Measurements from ENCODE around the gene UBXN7. TPM values are rescaled to one million over a fixed set of nuclear protein-coding genes. Genes with fewer than 3 reads are reported as not detected.
"Not testable (repeated sequence)": the region's sequence is repeated elsewhere in the genome, so short reads cannot be mapped to it uniquely, and the experiment has no call there.

UBXN7 gene
- total RNA-seq, 1 experiment from 2014 or later, result 61.7 TPM

DNA sequence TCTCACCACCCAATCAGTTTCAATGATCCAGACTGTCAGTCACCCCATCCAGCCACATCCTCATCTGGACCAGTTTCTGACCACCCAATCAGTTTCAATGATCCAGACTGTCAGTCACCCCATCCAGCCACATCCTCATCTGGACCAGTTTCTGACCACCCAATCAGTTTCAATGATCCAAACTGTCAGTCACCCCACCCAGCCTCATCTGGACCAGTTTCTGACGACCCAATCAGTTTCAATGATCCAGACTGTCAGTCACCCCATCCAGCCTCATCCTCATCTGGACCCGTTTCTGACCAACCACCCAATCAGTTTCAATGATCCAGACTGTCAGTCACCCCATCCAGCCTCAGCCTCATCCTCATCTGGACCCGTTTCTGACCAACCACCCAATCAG is 38.0 kb upstream of the UBXN7 start:
- H3K27ac ChIP-seq (ENCODE audit: low read length); DNase-seq (ENCODE audit: low read depth, low spot score); intact Hi-C loops (cut with micrococcal nuclease; ENCODE audit: unreplicated experiment); in situ Hi-C loops (cut with HindIII; ENCODE audit: low pct_unique_long_range_greater_than_20kb, low sequenced_read_pairs); BruUV-seq (replicated peaks); H3K4me1 ChIP-seq (ENCODE audit: control insufficient read depth, insufficient read depth, low read length); H3K9me3 ChIP-seq (ENCODE audit: control insufficient read depth, insufficient read depth, low read depth, low read length); CTCF ChIA-PET; POLR2A ChIA-PET; H3K27me3 ChIP-seq (ENCODE audit: control insufficient read depth, insufficient read depth, low read length); H3K4me3 ChIP-seq (ENCODE audit: low read depth in 2 of 2, low read length in 2 of 2); ATAC-seq: not testable (repeated sequence)
- H3K36me3 ChIP-seq (ENCODE audit: control insufficient read depth, insufficient read depth, low read length), result peaks cover 12% of the 10 kb centered on the region

DNA sequence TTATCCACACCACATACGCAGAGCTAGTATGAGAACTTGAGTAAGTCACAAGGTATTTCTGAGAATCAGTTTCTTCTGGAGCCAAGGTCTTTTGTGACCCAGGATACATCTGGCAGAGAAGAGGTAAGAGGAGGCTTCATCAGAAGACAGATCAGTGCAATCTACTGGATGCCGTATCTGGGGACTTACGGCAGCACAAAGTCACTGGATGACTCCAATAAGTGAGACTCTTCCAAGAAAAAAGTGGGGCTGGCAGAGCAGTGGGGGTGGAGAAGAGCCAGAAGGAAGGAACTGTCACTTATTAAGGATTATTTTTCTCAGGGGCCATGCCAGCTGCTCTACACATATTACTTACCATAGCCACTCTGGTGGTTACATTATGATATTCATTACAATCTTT is 31.6 kb upstream of the UBXN7 start:
- ChIA-PET POLR2A (no interaction called here), CTCF (no interaction called here)
- no peaks in the 10 kb centered on the region for H3K27me3 ChIP-seq (ENCODE audit: control insufficient read depth, insufficient read depth, low read length)
- BruUV-seq (replicated peaks), result no TSS peak
- DNase-seq (ENCODE audit: low read depth, low spot score) (no peak), ATAC-seq (no peak)
- TF ChIP-seq TCF7L2 (IDR thresholded peaks at IDR 0.05; ENCODE audit: low read depth, low read length) (no peak), REST (IDR thresholded peaks at IDR 0.05; ENCODE audit: insufficient read depth in 1 of 2, low read depth in 2 of 2, low read length in 1 of 2) (no peak), SIN3A (IDR thresholded peaks at IDR 0.05; ENCODE audit: borderline replicate concordance, insufficient read depth, low read depth, low read length) (no peak), POLR2AphosphoS5 (IDR thresholded peaks at IDR 0.05; ENCODE audit: low read depth, low read length) (no peak)
- TF ChIP-seq, protein P1, sequence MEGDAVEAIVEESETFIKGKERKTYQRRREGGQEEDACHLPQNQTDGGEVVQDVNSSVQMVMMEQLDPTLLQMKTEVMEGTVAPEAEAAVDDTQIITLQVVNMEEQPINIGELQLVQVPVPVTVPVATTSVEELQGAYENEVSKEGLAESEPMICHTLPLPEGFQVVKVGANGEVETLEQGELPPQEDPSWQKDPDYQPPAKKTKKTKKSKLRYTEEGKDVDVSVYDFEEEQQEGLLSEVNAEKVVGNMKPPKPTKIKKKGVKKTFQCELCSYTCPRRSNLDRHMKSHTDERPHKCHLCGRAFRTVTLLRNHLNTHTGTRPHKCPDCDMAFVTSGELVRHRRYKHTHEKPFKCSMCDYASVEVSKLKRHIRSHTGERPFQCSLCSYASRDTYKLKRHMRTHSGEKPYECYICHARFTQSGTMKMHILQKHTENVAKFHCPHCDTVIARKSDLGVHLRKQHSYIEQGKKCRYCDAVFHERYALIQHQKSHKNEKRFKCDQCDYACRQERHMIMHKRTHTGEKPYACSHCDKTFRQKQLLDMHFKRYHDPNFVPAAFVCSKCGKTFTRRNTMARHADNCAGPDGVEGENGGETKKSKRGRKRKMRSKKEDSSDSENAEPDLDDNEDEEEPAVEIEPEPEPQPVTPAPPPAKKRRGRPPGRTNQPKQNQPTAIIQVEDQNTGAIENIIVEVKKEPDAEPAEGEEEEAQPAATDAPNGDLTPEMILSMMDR (IDR thresholded peaks at IDR 0.05), result no peak
- no peak overlapping the region for H3K4me3 ChIP-seq (ENCODE audit: low read depth in 2 of 2, low read length in 2 of 2)
- H3K4me1 ChIP-seq (ENCODE audit: control insufficient read depth, insufficient read depth, low read length), result no peaks in the 10 kb centered on the region
- in situ Hi-C loops (cut with HindIII; ENCODE audit: low pct_unique_long_range_greater_than_20kb, low sequenced_read_pairs), result no loop called here
- no peak overlapping the region for H3K27ac ChIP-seq (ENCODE audit: low read length)
- intact Hi-C loops (cut with micrococcal nuclease; ENCODE audit: unreplicated experiment), result no loop called here
- no peaks in the 10 kb centered on the region for H3K36me3 ChIP-seq (ENCODE audit: control insufficient read depth, insufficient read depth, low read length)
- H3K9me3 ChIP-seq (ENCODE audit: control insufficient read depth, insufficient read depth, low read depth, low read length), result no peaks in the 10 kb centered on the region

GRCh38 chr3:196463478-196463756 is 31.2 kb upstream of the UBXN7 start:
- Histone ChIP-seq H3K27me3 (ENCODE audit: control insufficient read depth, insufficient read depth, low read length) (no peaks in the 10 kb centered on the region), H3K36me3 (ENCODE audit: control insufficient read depth, insufficient read depth, low read length) (no peaks in the 10 kb centered on the region), H3K27ac (ENCODE audit: low read length) (no peak overlapping the region), H3K4me1 (ENCODE audit: control insufficient read depth, insufficient read depth, low read length) (no peaks in the 10 kb centered on the region), H3K4me3 (ENCODE audit: low read depth in 2 of 2, low read length in 2 of 2) (no peak overlapping the region), H3K9me3 (ENCODE audit: control insufficient read depth, insufficient read depth, low read depth, low read length) (no peaks in the 10 kb centered on the region)
- TF ChIP-seq REST (IDR thresholded peaks at IDR 0.05; ENCODE audit: insufficient read depth in 1 of 2, low read depth in 2 of 2, low read length in 1 of 2) (no peak), TCF7L2 (IDR thresholded peaks at IDR 0.05; ENCODE audit: low read depth, low read length) (no peak)
- in situ Hi-C loops (cut with HindIII; ENCODE audit: low pct_unique_long_range_greater_than_20kb, low sequenced_read_pairs), result no loop called here
- ChIA-PET CTCF (no interaction called here), POLR2A (no interaction called here)
- DNase-seq (ENCODE audit: low read depth, low spot score) (no peak), ATAC-seq (no peak)
- no TSS peak for BruUV-seq (replicated peaks)
- intact Hi-C loops (cut with micrococcal nuclease; ENCODE audit: unreplicated experiment), result no loop called here

- in situ Hi-C loops (cut with HindIII; ENCODE audit: low pct_unique_long_range_greater_than_20kb, low sequenced_read_pairs); H3K27me3 ChIP-seq (ENCODE audit: control insufficient read depth, insufficient read depth, low read length); DNase-seq (ENCODE audit: low read depth, low spot score); H3K9me3 ChIP-seq (ENCODE audit: control insufficient read depth, insufficient read depth, low read depth, low read length); H3K4me3 ChIP-seq (ENCODE audit: low read depth in 2 of 2, low read length in 2 of 2); ATAC-seq; H3K27ac ChIP-seq (ENCODE audit: low read length); POLR2A ChIA-PET; H3K4me1 ChIP-seq (ENCODE audit: control insufficient read depth, insufficient read depth, low read length); CTCF ChIA-PET; BruUV-seq (replicated peaks); intact Hi-C loops (cut with micrococcal nuclease; ENCODE audit: unreplicated experiment); H3K36me3 ChIP-seq (ENCODE audit: control insufficient read depth, insufficient read depth, low read length): not testable (repeated sequence)
Measured at GRCh38 chr3:196462680-196463477, 30.7 kb upstream of the UBXN7 start.
